Anterior cingulate cortex (tissue), 58 donors: ENCODE data around the gene UTP14C.
"Not testable (repeated sequence)": the region's sequence is repeated elsewhere in the genome, so short reads cannot be mapped to it uniquely, and the experiment has no call there.

ENCODE experiments used
- DNase-seq, 58 donors: peaks; one replicate each; lab custom pipeline; 2025; lab: John Stamatoyannopoulos, UW

UTP14C gene

DNA sequence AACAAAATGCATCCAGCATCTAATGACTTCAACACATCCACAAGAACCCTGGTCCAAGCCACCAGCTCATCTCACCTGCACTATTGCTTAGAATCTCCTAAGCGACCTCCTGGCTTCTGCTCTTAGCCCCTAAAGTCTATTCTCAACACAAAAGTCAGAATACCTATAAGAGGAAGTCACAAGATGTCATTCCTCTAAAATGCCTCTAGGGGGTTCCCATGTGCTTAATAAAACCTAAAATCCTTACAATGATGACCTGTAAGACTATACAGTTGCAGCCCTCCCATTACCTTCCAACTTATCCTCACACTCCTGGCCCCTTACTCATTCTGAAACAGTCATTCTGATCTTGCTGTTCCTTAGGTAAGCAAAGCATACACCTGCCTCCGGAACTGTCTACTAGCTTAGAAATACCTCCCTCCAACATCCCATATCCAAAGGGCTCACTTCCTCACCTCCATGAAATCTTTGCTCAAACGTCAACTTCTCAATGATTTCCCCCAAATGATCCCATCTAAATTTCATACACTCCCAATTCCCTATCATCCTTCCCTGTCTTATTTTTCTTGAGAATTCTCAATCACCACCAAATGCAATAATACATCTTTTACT is 23.3 kb upstream of the UTP14C start:
- DNase-seq, result peak in 1 of 58 donors; percentile 19

DNA sequence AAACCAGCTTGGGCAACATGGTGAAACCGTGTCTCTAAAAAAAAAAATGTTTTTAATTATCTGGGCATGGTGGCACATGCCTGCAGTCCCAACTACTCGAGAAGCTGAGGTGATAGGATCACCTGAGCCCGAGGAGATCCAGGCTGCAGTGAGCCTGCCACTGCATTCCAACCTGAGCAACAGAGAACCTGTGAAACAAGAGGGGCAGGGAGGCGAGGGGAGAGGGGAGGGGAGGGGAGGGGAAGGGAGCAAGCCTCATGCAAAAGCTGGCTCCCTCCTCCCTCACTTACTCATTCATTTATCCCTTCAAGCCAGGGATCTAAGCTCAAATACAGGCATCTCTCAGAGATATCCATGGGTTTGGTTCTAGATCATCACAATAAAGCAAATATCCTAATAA is 22.1 kb upstream of the UTP14C start:
- DNase-seq, result no peak

DNA sequence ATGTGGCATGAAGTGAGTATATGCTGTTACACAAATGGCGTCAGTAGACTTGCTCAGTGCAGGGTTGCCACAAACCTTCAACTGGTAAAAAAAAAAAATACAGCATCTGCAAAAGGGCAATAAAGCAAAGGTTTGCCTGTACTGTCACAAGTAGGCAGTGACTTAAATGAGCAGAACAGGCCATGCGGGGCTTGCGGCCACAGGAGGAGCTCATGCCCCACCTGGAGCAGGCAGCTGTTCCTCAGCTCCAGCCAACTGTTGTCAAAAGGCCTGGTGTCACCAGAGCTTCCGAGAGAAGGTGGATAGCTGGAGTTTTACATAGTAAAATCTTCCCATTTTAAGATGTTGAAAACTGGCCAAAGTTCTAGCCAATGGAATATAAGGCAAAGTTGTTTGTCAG is 20.9 kb upstream of the UTP14C start:
- DNase-seq, result no peak

- DNase-seq, result no peak
Observed at GRCh38 chr13:52004511-52005170, 19.9 kb upstream of the UTP14C start.

- no peak for DNase-seq
Observed at GRCh38 chr13:52005841-52006522, 18.5 kb upstream of the UTP14C start.

DNA sequence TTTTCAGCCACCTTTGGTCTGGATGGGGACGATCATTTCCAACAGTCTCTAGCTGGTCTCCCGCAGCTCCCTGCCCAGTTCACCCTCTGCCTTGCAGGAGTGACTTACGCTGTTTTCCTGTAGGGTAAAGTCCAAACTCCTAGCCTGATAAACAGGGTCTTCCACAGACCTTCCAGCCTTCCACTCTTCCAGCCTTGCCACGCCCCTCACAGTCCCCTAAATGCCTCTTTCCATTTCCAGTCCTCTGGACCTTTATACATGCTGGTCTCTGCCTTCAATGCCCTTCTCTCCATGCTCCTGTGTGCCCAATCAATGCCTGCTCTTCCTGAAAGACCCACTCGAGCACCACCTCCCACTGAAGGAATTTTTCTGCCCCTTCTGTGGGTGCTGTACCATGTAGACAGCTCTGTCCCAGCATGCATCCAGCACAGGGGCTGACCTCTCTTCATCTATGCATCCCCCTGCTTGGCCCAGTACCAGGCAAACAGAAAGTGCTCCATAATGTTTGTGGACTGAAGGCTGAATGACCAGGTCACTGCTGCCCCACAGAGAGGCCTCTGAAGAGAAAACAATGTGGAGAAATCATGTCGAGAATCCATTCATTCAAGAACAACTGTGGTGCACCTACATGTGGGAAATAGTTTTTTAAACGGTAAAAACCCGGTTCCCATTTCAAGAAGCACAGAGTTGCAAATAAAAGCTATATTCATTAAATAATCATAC is 17.8 kb upstream of the UTP14C start:
- no peak for DNase-seq

DNA sequence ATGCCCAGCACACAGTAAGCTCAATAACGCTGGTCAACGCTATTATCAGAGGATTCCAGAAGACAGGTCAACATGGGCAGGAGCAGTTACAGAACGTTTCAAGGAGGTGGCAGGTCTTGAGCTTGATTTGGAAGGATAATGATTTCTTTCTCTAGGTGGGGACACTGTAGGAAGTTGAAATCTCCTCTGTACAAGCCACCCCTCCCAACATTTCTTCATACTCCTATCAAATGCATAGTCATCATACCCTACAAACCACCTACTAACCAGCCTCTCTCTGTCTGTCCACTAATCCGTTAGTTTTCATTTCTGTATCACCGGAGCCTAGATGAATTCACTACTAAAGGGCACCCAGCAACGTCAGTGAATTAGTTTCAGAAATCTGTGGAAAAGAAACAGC is 14.5 kb upstream of the UTP14C start:
- DNase-seq, result no peak

DNA sequence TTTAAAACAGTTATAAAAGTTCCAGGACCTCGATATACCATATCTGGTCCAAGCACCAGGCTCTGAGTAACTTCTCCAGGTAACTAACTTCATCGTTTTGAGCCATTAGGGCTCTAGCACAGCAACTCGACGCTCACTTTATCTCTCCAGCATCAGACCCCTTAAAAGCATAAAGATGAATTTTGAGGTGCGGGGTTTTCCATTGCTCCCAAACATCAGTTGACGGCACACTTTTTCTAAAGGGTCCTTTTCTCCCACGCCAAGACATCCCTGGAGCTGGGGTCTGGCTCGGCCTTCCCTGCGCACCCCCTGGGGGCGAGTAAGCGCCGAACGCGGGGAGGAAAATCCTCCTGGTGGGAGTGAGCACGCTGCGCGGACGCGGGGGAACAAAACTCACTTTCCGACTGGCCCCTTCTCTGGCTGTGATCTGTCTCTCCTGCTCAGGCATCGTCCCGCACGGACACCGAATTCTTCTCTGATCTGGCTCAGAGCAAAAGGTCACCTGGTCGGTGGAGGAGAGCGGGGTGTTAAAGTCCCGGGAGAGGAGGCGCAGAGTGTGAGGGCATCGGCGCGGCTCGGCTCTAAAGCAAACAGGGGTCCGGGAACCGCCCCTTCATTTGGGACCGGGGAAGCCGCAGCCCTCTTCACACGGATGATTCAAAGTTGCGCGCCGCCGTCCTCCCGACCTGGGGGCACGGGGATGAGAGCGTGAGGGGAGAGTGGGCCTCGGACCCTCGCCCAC is 13.4 kb upstream of the UTP14C start, which contains the start of gene ATP7B:
Gene ATP7B (minus strand): TSS at position 561 of the 742 bp plus-strand sequence. CDS start 113 bp downstream, at position 448.
- peak in 12 of 58 donors; percentile 3 to 63 (median 35) for DNase-seq

- DNase-seq, result peak; percentile 83 to 99 (median 98)
Observed at GRCh38 chr13:52011632-52012511, 12.6 kb upstream of the UTP14C start, which contains the start of gene ALG11. Gene ALG11, plus strand, starts transcription at chr13:52012398. Its CDS starts 21 bp downstream, at chr13:52012419.

DNA sequence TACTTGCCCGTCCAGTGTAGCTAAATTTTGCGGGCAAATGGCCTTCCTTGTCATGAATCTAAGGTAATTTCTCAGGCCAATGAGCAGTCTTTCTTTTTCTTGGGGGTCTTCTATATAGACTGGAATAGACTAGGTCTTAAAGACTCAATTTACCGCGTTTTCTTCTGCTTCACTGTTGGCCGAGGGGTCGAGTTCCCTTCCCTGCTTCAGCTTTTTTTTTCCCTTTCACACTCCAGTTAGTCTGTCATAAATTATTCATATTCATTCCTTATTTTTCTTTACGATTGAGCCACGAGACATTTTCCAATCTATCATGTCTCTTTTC is 12.0 kb upstream of the UTP14C start:
- no peak for DNase-seq

GRCh38 chr13:52016296-52016695 is 8.2 kb upstream of the UTP14C start:
- no peak for DNase-seq

GRCh38 chr13:52020191-52020590 is 4.3 kb upstream of the UTP14C start:
- DNase-seq, result no peak

DNA sequence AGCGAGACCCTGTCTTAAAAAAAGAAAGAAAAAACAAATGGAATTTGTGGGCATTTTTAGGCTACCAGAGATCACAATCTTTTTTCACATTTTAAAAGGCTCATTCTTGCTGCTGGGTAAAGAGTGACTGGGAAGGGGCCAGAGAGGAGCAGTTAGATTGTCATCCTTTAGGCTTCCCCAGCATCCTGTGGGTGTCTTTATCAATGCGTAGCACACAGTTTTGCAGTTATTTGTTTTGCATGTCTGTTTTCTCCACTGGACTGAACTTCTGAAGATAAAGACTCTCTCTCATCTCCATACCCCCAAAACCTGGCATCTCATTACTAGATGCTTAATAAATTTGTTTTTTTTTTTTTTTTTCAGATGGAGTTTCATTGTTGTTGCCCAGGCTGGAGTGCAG is 2.1 kb upstream of the UTP14C start:
- no peak for DNase-seq

- no peak for DNase-seq
Observed at GRCh38 chr13:52025475-52026245, 1.2 kb downstream of the UTP14C start.

DNA sequence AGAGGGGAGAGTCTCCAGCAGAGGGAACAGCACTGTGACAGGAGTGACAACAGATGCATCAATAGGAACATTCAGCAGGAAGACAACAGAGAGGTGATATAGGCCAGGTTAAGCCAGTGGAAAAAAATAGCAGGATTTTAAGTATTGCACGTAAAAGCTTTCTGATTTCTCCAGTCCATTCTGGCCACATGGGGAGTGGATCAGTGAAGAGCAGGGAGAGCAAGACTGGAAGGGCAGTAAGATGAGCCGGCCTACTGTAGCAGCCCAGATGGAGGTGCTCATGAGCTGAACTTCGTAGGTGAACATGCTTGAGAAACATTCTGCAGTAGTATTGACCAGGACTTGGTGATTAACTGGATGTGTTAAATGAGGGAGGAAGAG is 1.7 kb downstream of the UTP14C start:
- DNase-seq, result no peak

GRCh38 chr13:52027832-52028231 is 3.3 kb downstream of the UTP14C start:
- DNase-seq, result no peak

DNA sequence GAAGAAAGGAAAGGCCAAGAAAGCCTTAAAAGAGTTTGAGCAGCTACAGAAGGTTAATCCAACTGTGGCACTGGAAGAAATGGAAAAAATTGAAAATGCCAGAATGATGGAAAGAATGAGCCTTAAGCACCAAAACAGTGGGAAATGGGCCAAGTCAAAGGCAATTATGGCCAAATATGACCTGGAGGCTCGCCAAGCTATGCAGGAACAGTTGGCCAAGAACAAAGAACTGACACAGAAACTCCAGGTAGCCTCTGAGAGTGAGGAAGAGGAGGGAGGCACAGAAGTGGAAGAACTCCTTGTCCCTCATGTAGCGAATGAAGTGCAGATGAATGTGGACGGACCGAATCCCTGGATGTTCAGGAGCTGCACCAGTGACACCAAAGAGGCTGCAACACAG is 5.1 kb downstream of the UTP14C start:
- DNase-seq, result no peak

GRCh38 chr13:52030401-52030800 is 5.9 kb downstream of the UTP14C start:
- not testable (repeated sequence) for DNase-seq

DNA sequence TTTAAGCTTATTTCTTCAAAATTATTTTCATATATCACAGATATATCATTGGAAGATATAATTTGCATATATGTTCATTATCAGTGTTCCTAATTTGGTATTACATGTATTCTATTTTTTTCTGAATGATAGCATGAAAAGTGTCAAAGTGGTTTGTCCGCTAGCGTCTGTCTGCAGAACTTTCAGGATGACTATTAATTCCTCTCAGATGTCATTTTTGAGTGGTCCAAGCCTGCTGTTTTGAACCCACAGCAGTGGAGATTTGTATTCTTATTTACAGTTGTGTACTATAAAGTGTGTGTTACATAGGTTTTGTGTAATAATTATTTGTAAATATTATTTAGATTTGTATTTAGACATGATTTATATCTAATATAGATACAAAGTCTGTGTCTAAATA is 8.5 kb downstream of the UTP14C start:
- DNase-seq, result no peak
